Measurements from ENCODE around the gene RGS7BP. TPM values are rescaled to one million over a fixed set of nuclear protein-coding genes. Genes with fewer than 3 reads are reported as not detected.
A peak's percentile ranks its signal among the peaks of the same experiment; 100 is the strongest.

Gene RGS7BP
- total RNA-seq, 1 donor: 0.36 TPM

DNA sequence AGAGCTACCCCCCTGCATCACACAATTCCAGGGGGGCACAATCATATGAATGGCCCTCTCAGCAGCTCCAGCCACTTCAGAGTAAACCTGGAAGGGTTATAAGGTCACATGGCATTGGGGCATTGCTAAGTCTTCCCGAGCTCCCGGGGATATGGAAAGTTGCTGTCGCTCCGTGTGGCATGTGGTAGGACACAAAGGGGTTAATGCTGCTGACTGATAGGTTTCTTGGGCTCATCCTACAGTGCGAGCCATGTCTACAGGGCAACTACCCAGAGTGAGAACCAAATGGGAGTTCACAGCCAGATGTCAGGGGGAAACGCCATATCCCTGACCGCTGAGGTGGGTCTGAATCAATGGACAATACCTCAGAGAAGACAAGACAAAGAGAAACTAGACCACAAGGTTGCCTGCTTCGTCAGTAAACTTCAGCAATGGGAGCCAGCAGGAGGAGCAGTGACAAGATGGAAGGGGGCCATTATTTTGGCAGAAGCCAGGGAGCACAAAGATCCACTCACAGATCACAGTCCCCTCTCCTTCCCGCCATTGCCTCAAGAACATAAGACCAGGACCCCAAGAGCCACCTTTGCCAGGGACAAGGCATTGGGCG lies 132.1 kb downstream of the RGS7BP start:
- H3K4me2 ChIP-seq (ENCODE audit: insufficient read depth, low read length): peak overlapping the region; percentile 79
- no peaks in the 10 kb centered on the region for H3K27me3 ChIP-seq (ENCODE audit: insufficient read depth, low read length)
- H3K4me3 ChIP-seq (ENCODE audit: insufficient read depth, low read length): peak overlapping the region; percentile 58
- H2AFZ ChIP-seq (ENCODE audit: low read length): peak overlapping the region; percentile 91
- no peaks in the 10 kb centered on the region for H3K79me2 ChIP-seq (ENCODE audit: insufficient read depth, low read length)
- no peak overlapping the region for H3K27ac ChIP-seq (ENCODE audit: low read depth, low read length)
- DNase-seq (ENCODE audit: insufficient read length, low spot score, missing footprints): no peak
- TF ChIP-seq, protein P1, sequence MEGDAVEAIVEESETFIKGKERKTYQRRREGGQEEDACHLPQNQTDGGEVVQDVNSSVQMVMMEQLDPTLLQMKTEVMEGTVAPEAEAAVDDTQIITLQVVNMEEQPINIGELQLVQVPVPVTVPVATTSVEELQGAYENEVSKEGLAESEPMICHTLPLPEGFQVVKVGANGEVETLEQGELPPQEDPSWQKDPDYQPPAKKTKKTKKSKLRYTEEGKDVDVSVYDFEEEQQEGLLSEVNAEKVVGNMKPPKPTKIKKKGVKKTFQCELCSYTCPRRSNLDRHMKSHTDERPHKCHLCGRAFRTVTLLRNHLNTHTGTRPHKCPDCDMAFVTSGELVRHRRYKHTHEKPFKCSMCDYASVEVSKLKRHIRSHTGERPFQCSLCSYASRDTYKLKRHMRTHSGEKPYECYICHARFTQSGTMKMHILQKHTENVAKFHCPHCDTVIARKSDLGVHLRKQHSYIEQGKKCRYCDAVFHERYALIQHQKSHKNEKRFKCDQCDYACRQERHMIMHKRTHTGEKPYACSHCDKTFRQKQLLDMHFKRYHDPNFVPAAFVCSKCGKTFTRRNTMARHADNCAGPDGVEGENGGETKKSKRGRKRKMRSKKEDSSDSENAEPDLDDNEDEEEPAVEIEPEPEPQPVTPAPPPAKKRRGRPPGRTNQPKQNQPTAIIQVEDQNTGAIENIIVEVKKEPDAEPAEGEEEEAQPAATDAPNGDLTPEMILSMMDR (IDR thresholded peaks at IDR 0.05; ENCODE audit: extremely low read depth, low read depth, low read length): peak; percentile 44
- no peaks in the 10 kb centered on the region for H4K20me1 ChIP-seq (ENCODE audit: insufficient read depth, low read length)
- no peaks in the 10 kb centered on the region for H3K36me3 ChIP-seq (ENCODE audit: insufficient read depth, low read length)
- no peaks in the 10 kb centered on the region for H3K4me1 ChIP-seq (ENCODE audit: insufficient read depth, low read length)
- no peaks in the 10 kb centered on the region for H3K9me3 ChIP-seq (ENCODE audit: low read depth, low read length)

DNA sequence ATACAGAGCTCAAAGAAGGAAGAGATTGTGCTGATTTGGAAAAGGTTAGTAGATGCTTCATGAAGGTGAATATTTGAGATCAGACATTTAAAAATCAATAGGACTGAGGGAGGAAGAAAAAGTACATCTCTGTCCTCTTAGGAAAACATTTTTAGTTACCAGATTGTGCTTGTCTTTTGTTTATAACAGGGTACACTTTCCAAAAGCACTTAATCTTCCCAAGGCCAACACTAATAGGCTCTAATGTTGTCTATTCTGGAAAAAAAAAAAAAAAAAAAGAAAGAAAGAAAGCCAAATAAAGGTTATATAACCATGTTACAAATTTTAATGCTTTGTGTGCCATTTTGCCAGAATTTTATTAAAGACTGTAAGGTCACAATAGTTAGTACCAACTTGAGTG lies 139.0 kb downstream of the RGS7BP start:
- no peak for DNase-seq (ENCODE audit: insufficient read length, low spot score, missing footprints)
- no peaks in the 10 kb centered on the region for H3K9me3 ChIP-seq (ENCODE audit: low read depth, low read length)
- H4K20me1 ChIP-seq (ENCODE audit: insufficient read depth, low read length): no peaks in the 10 kb centered on the region
- H3K36me3 ChIP-seq (ENCODE audit: insufficient read depth, low read length): no peaks in the 10 kb centered on the region
- no peaks in the 10 kb centered on the region for H3K4me1 ChIP-seq (ENCODE audit: insufficient read depth, low read length)
- no peaks in the 10 kb centered on the region for H3K79me2 ChIP-seq (ENCODE audit: insufficient read depth, low read length)
- no peak overlapping the region for H3K27ac ChIP-seq (ENCODE audit: low read depth, low read length)
- no peak overlapping the region for H3K4me3 ChIP-seq (ENCODE audit: insufficient read depth, low read length)
- no peaks in the 10 kb centered on the region for H3K27me3 ChIP-seq (ENCODE audit: insufficient read depth, low read length)
- TF ChIP-seq, protein P1 (IDR thresholded peaks at IDR 0.05; ENCODE audit: extremely low read depth, low read depth, low read length): no peak
- no peak overlapping the region for H3K4me2 ChIP-seq (ENCODE audit: insufficient read depth, low read length)
- H2AFZ ChIP-seq (ENCODE audit: low read length): peak overlapping the region; percentile 60

- H3K4me3 ChIP-seq (ENCODE audit: insufficient read depth, low read length): no peak overlapping the region
- no peaks in the 10 kb centered on the region for H3K9me3 ChIP-seq (ENCODE audit: low read depth, low read length)
- no peak overlapping the region for H3K4me2 ChIP-seq (ENCODE audit: insufficient read depth, low read length)
- H3K4me1 ChIP-seq (ENCODE audit: insufficient read depth, low read length): no peaks in the 10 kb centered on the region
- H4K20me1 ChIP-seq (ENCODE audit: insufficient read depth, low read length): no peaks in the 10 kb centered on the region
- no peak overlapping the region for H2AFZ ChIP-seq (ENCODE audit: low read length)
- TF ChIP-seq, protein P1 (IDR thresholded peaks at IDR 0.05; ENCODE audit: extremely low read depth, low read depth, low read length): no peak
- H3K27me3 ChIP-seq (ENCODE audit: insufficient read depth, low read length): no peaks in the 10 kb centered on the region
- H3K36me3 ChIP-seq (ENCODE audit: insufficient read depth, low read length): no peaks in the 10 kb centered on the region
- no peak overlapping the region for H3K27ac ChIP-seq (ENCODE audit: low read depth, low read length)
- H3K79me2 ChIP-seq (ENCODE audit: insufficient read depth, low read length): no peaks in the 10 kb centered on the region
- DNase-seq (ENCODE audit: insufficient read length, low spot score, missing footprints): no peak
Measured at GRCh38 chr5:64646169-64646568, 140.4 kb downstream of the RGS7BP start.

GRCh38 chr5:64649512-64649911 lies 143.7 kb downstream of the RGS7BP start:
- TF ChIP-seq, protein P1 (IDR thresholded peaks at IDR 0.05; ENCODE audit: extremely low read depth, low read depth, low read length): no peak
- no peaks in the 10 kb centered on the region for H3K9me3 ChIP-seq (ENCODE audit: low read depth, low read length)
- DNase-seq (ENCODE audit: insufficient read length, low spot score, missing footprints): no peak
- no peaks in the 10 kb centered on the region for H3K36me3 ChIP-seq (ENCODE audit: insufficient read depth, low read length)
- no peak overlapping the region for H3K4me2 ChIP-seq (ENCODE audit: insufficient read depth, low read length)
- H3K27me3 ChIP-seq (ENCODE audit: insufficient read depth, low read length): no peaks in the 10 kb centered on the region
- H2AFZ ChIP-seq (ENCODE audit: low read length): no peak overlapping the region
- H4K20me1 ChIP-seq (ENCODE audit: insufficient read depth, low read length): no peaks in the 10 kb centered on the region
- H3K79me2 ChIP-seq (ENCODE audit: insufficient read depth, low read length): no peaks in the 10 kb centered on the region
- no peak overlapping the region for H3K27ac ChIP-seq (ENCODE audit: low read depth, low read length)
- peaks cover 5% of the 10 kb centered on the region for H3K4me1 ChIP-seq (ENCODE audit: insufficient read depth, low read length)
- H3K4me3 ChIP-seq (ENCODE audit: insufficient read depth, low read length): no peak overlapping the region
